OCI-LY1 (cell line): Measurements from ENCODE around the gene WFDC2.

Experiments used
- CTCF ChIP-seq: fragments of 200-600 bp; sonication (generic), shearing (Covaris generic); IDR thresholded peaks from 2 replicates; pipeline ENCODE4 v1.5.1; 2017; ENCODE audit warnings: mild to moderate bottlenecking, antibody characterized with exemption, low read length, moderate library complexity, mixed read lengths
- EZH2 ChIP-seq: fragments of 200-600 bp; sonication (generic), shearing (Covaris generic); IDR thresholded peaks from 2 replicates; pipeline ENCODE4 v1.8.0; 2017; ENCODE audit warnings: borderline replicate concordance, mixed run types, mild to moderate bottlenecking, antibody characterized with exemption, low read length, moderate library complexity, mixed read lengths

GRCh38 chr20:45508068-45508886 lies 38.7 kb downstream of the WFDC2 start:
- no peak for TF ChIP-seq CTCF
- no peak for TF ChIP-seq EZH2
